IMR-90 (cell line): ENCODE results near the gene GLIS1. TPM values are rescaled to one million over a fixed set of nuclear protein-coding genes. Genes with fewer than 3 reads are reported as not detected.

Experiments
- ATAC-seq: fragments of 200-7000 bp; cut with Tn5 transposase; 2 replicates; pipeline ENCODE4 v1.9.1; 2020; ENCODE audit warnings: low read depth, mild to moderate bottlenecking, moderate library complexity
- BruUV-seq: library from RNA; stranded (reverse); fragments of 400-500 nt; replicated peaks from 2 replicates; lab custom pipeline; 2021; lab: Mats Ljungman, UMichigan
- CTCF ChIA-PET: fragments of 300-600 bp; formaldehyde crosslinking; extraction: SDS; loops from one replicate; lab custom pipeline; 2021; ENCODE audit warnings: antibody characterized with exemption; lab: Yijun Ruan, JAX
- POLR2A ChIA-PET: fragments of 300-600 bp; sonication (Branson Sonifier 250); formaldehyde crosslinking; loops from one replicate; lab custom pipeline; 2022; ENCODE audit warnings: antibody characterized with exemption; ENCODE audit not compliant: unreplicated experiment; lab: Charles Lee
- DNase-seq: peaks from one replicate; pipeline ENCODE4 v3.0.0; 2013
- H2AFZ ChIP-seq: replicated peaks from 2 replicates; pipeline ENCODE3; 2013; ENCODE audit warnings: low read length, mild to moderate bottlenecking; ENCODE audit not compliant: poor library complexity
- H2AK5ac ChIP-seq: 2 replicates; pipeline ENCODE4 v1.6.1; 2013; ENCODE audit warnings: low read depth, low read length, inconsistent platforms
- H2AK9ac ChIP-seq: replicated peaks from 2 replicates; pipeline ENCODE3; 2013; ENCODE audit warnings: mild to moderate bottlenecking, low read depth, low read length, moderate library complexity; ENCODE audit not compliant: poor library complexity
- H2BK120ac ChIP-seq: 2 replicates; pipeline ENCODE4 v1.6.1; 2013; ENCODE audit warnings: low read depth, low read length, inconsistent platforms
- H2BK15ac ChIP-seq: 3 replicates; pipeline ENCODE4 v1.6.1; 2013; ENCODE audit warnings: low read depth, low read length, inconsistent platforms
- H2BK20ac ChIP-seq: 2 replicates; pipeline ENCODE4 v1.6.1; 2013; ENCODE audit warnings: low read depth, mild to moderate bottlenecking, inconsistent platforms, low read length, moderate library complexity
- H2BK5ac ChIP-seq: 2 replicates; pipeline ENCODE4 v1.6.1; 2013; ENCODE audit warnings: mild to moderate bottlenecking, low read depth, low read length, inconsistent platforms; ENCODE audit not compliant: poor library complexity, severe bottlenecking
- H3K14ac ChIP-seq: replicated peaks from 2 replicates; pipeline ENCODE4 v1.6.1; 2013; ENCODE audit warnings: low read depth, low read length, inconsistent platforms
- H3K18ac ChIP-seq: 2 replicates; pipeline ENCODE4 v1.6.1; 2013; ENCODE audit warnings: low read depth, low read length, control low read depth
- H3K23ac ChIP-seq: 2 replicates; pipeline ENCODE4 v1.6.1; 2013; ENCODE audit warnings: low read depth, low read length, inconsistent platforms
- H3K27ac ChIP-seq: 2 replicates; pipeline ENCODE4 v1.5.1; 2013; ENCODE audit warnings: mild to moderate bottlenecking, control low read depth, low read length; ENCODE audit not compliant: insufficient read depth
- H3K27me3 ChIP-seq: 2 replicates; pipeline ENCODE4 v1.6.1; 2013; ENCODE audit warnings: low read length; ENCODE audit not compliant: control insufficient read depth, insufficient read depth
- H3K36me3 ChIP-seq: 2 replicates; pipeline ENCODE4 v1.6.1; 2013; ENCODE audit warnings: low read length, mixed read lengths; ENCODE audit not compliant: control insufficient read depth, insufficient read depth
- H3K4ac ChIP-seq: 2 replicates; pipeline ENCODE4 v1.6.1; 2013; ENCODE audit warnings: low read depth, low read length, inconsistent platforms
- H3K4me1 ChIP-seq: 2 replicates; pipeline ENCODE4 v1.6.1; 2013; ENCODE audit warnings: low read length, mixed read lengths; ENCODE audit not compliant: control insufficient read depth, insufficient read depth
- H3K4me2 ChIP-seq: 2 replicates; pipeline ENCODE4 v1.6.1; 2013; ENCODE audit warnings: low read depth, mild to moderate bottlenecking, control low read depth, low read length, moderate library complexity
- H3K4me3 ChIP-seq: 2 replicates; pipeline ENCODE4 v1.5.1; 2013; ENCODE audit warnings: low read depth, mild to moderate bottlenecking, control low read depth, low read length, moderate library complexity; ENCODE audit not compliant: insufficient read depth
- H3K56ac ChIP-seq: 2 replicates; pipeline ENCODE4 v1.6.1; 2013; ENCODE audit warnings: low read length, inconsistent platforms; ENCODE audit not compliant: insufficient read depth; ENCODE audit errors: extremely low read depth
- H3K79me1 ChIP-seq, 2 experiments: 2 replicates each; pipeline ENCODE4 v1.6.1; 2013; ENCODE audit warnings: low read length in 2 of 2, inconsistent platforms in 1 of 2, low read depth in 1 of 2
- H3K9ac ChIP-seq: 2 replicates; pipeline ENCODE4 v1.6.1; 2013; ENCODE audit warnings: low read depth, low read length, control low read depth
- H3K9me1 ChIP-seq: 2 replicates; pipeline ENCODE4 v1.6.1; 2013; ENCODE audit warnings: low read length, inconsistent platforms; ENCODE audit not compliant: insufficient read depth
- H3K9me3 ChIP-seq: 2 replicates; pipeline ENCODE4 v1.6.1; 2013; ENCODE audit warnings: low read length; ENCODE audit not compliant: control insufficient read depth, insufficient read depth
- H4K20me1 ChIP-seq: 2 replicates; pipeline ENCODE4 v1.6.1; 2013; ENCODE audit warnings: low read length, inconsistent platforms; ENCODE audit not compliant: insufficient read depth
- H4K5ac ChIP-seq: 2 replicates; pipeline ENCODE4 v1.6.1; 2013; ENCODE audit warnings: mild to moderate bottlenecking, low read depth, low read length, control low read depth
- H4K8ac ChIP-seq, 2 experiments: 2 replicates each; pipeline ENCODE4 v1.6.1; 2013; ENCODE audit warnings: low read depth in 2 of 2, low read length in 2 of 2, control low read depth in 1 of 2, inconsistent platforms in 1 of 2
- H4K91ac ChIP-seq: 2 replicates; pipeline ENCODE4 v1.6.1; 2013; ENCODE audit warnings: low read depth, low read length, inconsistent platforms; ENCODE audit not compliant: insufficient read depth
- CEBPB ChIP-seq: IDR thresholded peaks from 2 replicates; pipeline ENCODE4 v1.6.1; 2012; ENCODE audit warnings: low read depth, low read length, improper control_type of control experiment
- CHD1 ChIP-seq: IDR thresholded peaks from 2 replicates; pipeline ENCODE4 v1.6.1; 2012; ENCODE audit warnings: low read depth, low read length, improper control_type of control experiment
- FOS ChIP-seq: fragments of 150-350 bp; IDR thresholded peaks from 2 replicates; pipeline ENCODE4 v1.6.1; 2016; ENCODE audit warnings: low read depth, low read length
- MAZ ChIP-seq: IDR thresholded peaks from 2 replicates; pipeline ENCODE4 v1.6.1; 2012; ENCODE audit warnings: low read depth, mild to moderate bottlenecking, low read length, improper control_type of control experiment, moderate library complexity, borderline replicate concordance
- NFE2L2 ChIP-seq: fragments of 150-350 bp; IDR thresholded peaks from 2 replicates; pipeline ENCODE4 v1.6.1; 2016; ENCODE audit warnings: low read depth, mild to moderate bottlenecking, low read length
- POLR2A ChIP-seq: IDR thresholded peaks from 2 replicates; pipeline ENCODE4 v1.6.1; 2012; ENCODE audit warnings: mild to moderate bottlenecking, low read depth, low read length
- RAD21 ChIP-seq: IDR thresholded peaks from 2 replicates; pipeline ENCODE4 v1.6.1; 2012; ENCODE audit warnings: low read length, improper control_type of control experiment
- RCOR1 ChIP-seq: IDR thresholded peaks from 2 replicates; pipeline ENCODE4 v1.6.1; 2012; ENCODE audit warnings: mild to moderate bottlenecking, low read length, improper control_type of control experiment; ENCODE audit not compliant: insufficient replicate concordance
- RFX5 ChIP-seq: IDR thresholded peaks from 2 replicates; pipeline ENCODE4 v1.8.0; 2012; ENCODE audit warnings: low read depth, mild to moderate bottlenecking, low read length, moderate library complexity
- SMC3 ChIP-seq: fragments of 150-350 bp; IDR thresholded peaks from 2 replicates; pipeline ENCODE4 v1.6.1; 2016; ENCODE audit warnings: low read depth, mild to moderate bottlenecking, antibody characterized with exemption, low read length, moderate library complexity
- WGBS, 2 experiments: methylation state at CpG; one replicate each; pipeline versions ENCODE4 v1.1.5 to v1.1.7; 2013; ENCODE audit warnings: missing lambda C conversion rate in 2 of 2; ENCODE audit not compliant: insufficient read length in 1 of 2; ENCODE audit errors: extremely low coverage in 2 of 2; 5-methylcytosine and 5-hydroxymethylcytosine counted together
- dilution Hi-C: fragments of 300-500 bp; cut with HindIII; formaldehyde crosslinking; loops from one replicate; pipeline ENCODE4 v1.14.3; 2018; ENCODE audit warnings: low sequenced_read_pairs; ENCODE audit not compliant: unreplicated experiment
- in situ Hi-C: fragments of 300-500 bp; cut with MboI; formaldehyde crosslinking; loops from 3 replicates; pipeline ENCODE4 v1.14.3; 2019; ENCODE audit warnings: low sequenced_read_pairs, inconsistent platforms, mixed read lengths
- intact Hi-C: fragments of 100-400 bp; cut with micrococcal nuclease; formaldehyde crosslinking; loops from 2 replicates; pipeline ENCODE4 v1.10.0; 2022
- polyA plus RNA-seq, 3 experiments: library from polyadenylated mRNA; depleted of rRNA; stranded (reverse); fragments of >200 nt; gene quantifications; 2 replicates each; pipeline ENCODE4 v1.2.3, GENCODE V29; 2012; ENCODE audit warnings: low replicate concordance in 1 of 3
- total RNA-seq: library from RNA; depleted of rRNA; stranded (reverse); fragments of >200 nt; gene quantifications from 2 replicates; pipeline ENCODE4 v1.2.3, GENCODE V29; 2012
- TF ChIP-seq, protein P1 (sequence below): fragments of 150-350 bp; IDR thresholded peaks from 2 replicates; pipeline ENCODE4 v1.6.1; 2016; ENCODE audit warnings: low read depth, mild to moderate bottlenecking, low read length, moderate library complexity, borderline replicate concordance

GLIS1 gene
- total and polyA plus RNA-seq, 2 of the 4 experiments (the other 2 are of a cell fraction), result 0.18 to 2.3 TPM

DNA sequence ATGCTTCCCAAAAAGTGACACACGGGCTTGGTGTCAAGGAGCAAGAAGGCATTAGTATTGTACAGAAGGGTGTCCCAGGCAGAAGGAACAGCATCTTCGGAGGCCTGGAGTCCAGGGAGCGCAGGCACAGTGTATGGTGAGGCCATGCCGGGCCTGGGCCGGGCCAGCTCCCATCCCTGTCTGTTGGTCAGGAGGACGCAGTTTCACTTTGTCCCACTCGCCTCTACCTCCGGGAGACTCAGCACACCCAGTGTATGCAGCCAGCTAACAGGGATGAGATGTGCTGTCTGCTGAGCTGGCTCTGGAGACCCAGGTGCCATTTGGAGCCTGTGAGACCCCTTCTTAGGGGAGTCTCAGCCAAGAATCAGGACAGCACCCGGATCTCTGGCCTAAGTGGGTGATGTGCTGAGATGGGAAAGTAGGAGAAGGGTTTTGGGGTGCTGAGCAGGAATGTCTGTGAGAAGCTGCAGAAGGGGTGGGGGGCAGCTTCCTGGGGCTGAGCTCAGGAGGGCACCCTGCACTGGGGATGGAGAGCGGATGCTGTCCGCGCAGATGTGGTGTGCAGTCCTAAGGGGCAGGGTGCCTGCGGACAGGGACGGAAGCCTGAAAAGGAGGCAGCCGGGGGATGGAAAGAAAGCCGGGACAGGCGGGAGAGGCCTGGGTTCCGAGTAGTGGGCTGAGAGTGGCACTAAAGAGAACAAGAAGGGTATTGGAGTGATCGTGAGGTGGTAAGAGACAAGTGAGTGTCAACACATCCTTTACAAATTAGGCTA is 254.1 kb downstream of the GLIS1 start:
- peaks cover 3% of the 10 kb centered on the region for H3K9me3 ChIP-seq
- H3K36me3 ChIP-seq, result no peaks in the 10 kb centered on the region
- ATAC-seq (no peak; the same call in 1 of the 2 replicates), DNase-seq (no peak)
- no peak overlapping the region for H3K23ac ChIP-seq
- no peak overlapping the region for H2BK5ac ChIP-seq
- H2BK120ac ChIP-seq, result no peak overlapping the region
- no TSS peak for BruUV-seq
- TF ChIP-seq SMC3, result no peak
- no peak for TF ChIP-seq RFX5
- no peak for TF ChIP-seq RAD21
- TF ChIP-seq NFE2L2, result no peak
- no peak for TF ChIP-seq CHD1
- no peak for TF ChIP-seq POLR2A
- no peak for TF ChIP-seq MAZ
- TF ChIP-seq RCOR1, result no peak
- no peak for TF ChIP-seq FOS
- no peak for TF ChIP-seq CEBPB
- TF ChIP-seq, protein P1, sequence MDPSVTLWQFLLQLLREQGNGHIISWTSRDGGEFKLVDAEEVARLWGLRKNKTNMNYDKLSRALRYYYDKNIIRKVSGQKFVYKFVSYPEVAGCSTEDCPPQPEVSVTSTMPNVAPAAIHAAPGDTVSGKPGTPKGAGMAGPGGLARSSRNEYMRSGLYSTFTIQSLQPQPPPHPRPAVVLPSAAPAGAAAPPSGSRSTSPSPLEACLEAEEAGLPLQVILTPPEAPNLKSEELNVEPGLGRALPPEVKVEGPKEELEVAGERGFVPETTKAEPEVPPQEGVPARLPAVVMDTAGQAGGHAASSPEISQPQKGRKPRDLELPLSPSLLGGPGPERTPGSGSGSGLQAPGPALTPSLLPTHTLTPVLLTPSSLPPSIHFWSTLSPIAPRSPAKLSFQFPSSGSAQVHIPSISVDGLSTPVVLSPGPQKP, result no peak
- H3K9me1 ChIP-seq, result no peaks in the 10 kb centered on the region
- H2AK9ac ChIP-seq, result no peak overlapping the region
- H2BK20ac ChIP-seq, result no peak overlapping the region
- WGBS, 2 experiments, result 65% methylated on average over 9 of the region's 19 CpGs; no CpG with 5 or more reads in 1 of the 2 experiments
- intact Hi-C loops, result loop anchor here (1.0 to 5.0 kb wide), 4 partner anchors 202 to 462 kb away; partner anchors contain the start of genes IFT25 and LRRC42
- no peak overlapping the region for H3K56ac ChIP-seq
- POLR2A ChIA-PET, result no interaction called here
- no peak overlapping the region for H2BK15ac ChIP-seq
- no peak overlapping the region for H3K14ac ChIP-seq
- H4K20me1 ChIP-seq, result no peaks in the 10 kb centered on the region
- H2AFZ ChIP-seq, result peak overlapping the region; percentile 88
- H3K4me3 ChIP-seq, result no peak overlapping the region
- no peak overlapping the region for H3K18ac ChIP-seq
- H3K27ac ChIP-seq, result no peak overlapping the region
- H3K79me1 ChIP-seq, result no peaks in the 10 kb centered on the region
- no peak overlapping the region for H3K4me2 ChIP-seq
- H4K8ac ChIP-seq, result no peak overlapping the region
- dilution Hi-C loops, result no loop called here
- H4K5ac ChIP-seq, result no peak overlapping the region
- CTCF ChIA-PET, result no interaction called here
- H4K91ac ChIP-seq, result no peak overlapping the region
- no peak overlapping the region for H3K4ac ChIP-seq
- peaks cover 43% of the 10 kb centered on the region for H3K27me3 ChIP-seq
- no peak overlapping the region for H2AK5ac ChIP-seq
- no peak overlapping the region for H3K9ac ChIP-seq
- no peaks in the 10 kb centered on the region for H3K4me1 ChIP-seq
- in situ Hi-C loops, result loop anchor here (5.0 kb wide), 1 partner anchor 272 kb away; no protein-coding TSS in a partner anchor
